Measurements from ENCODE around the gene MAD1L1.

- TF ChIP-seq, protein P1, sequence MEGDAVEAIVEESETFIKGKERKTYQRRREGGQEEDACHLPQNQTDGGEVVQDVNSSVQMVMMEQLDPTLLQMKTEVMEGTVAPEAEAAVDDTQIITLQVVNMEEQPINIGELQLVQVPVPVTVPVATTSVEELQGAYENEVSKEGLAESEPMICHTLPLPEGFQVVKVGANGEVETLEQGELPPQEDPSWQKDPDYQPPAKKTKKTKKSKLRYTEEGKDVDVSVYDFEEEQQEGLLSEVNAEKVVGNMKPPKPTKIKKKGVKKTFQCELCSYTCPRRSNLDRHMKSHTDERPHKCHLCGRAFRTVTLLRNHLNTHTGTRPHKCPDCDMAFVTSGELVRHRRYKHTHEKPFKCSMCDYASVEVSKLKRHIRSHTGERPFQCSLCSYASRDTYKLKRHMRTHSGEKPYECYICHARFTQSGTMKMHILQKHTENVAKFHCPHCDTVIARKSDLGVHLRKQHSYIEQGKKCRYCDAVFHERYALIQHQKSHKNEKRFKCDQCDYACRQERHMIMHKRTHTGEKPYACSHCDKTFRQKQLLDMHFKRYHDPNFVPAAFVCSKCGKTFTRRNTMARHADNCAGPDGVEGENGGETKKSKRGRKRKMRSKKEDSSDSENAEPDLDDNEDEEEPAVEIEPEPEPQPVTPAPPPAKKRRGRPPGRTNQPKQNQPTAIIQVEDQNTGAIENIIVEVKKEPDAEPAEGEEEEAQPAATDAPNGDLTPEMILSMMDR (IDR thresholded peaks at IDR 0.05; ENCODE audit: low read depth, low read length, poor library complexity, severe bottlenecking): no peak
- no peak for TF ChIP-seq EZH2phosphoT487 (IDR thresholded peaks at IDR 0.05; ENCODE audit: borderline replicate concordance, low read length)
Observed at GRCh38 chr7:2231992-2232765, 566 bp downstream of the MAD1L1 start.
